ENCODE data around the gene SGMS1.

SGMS1 gene

DNA sequence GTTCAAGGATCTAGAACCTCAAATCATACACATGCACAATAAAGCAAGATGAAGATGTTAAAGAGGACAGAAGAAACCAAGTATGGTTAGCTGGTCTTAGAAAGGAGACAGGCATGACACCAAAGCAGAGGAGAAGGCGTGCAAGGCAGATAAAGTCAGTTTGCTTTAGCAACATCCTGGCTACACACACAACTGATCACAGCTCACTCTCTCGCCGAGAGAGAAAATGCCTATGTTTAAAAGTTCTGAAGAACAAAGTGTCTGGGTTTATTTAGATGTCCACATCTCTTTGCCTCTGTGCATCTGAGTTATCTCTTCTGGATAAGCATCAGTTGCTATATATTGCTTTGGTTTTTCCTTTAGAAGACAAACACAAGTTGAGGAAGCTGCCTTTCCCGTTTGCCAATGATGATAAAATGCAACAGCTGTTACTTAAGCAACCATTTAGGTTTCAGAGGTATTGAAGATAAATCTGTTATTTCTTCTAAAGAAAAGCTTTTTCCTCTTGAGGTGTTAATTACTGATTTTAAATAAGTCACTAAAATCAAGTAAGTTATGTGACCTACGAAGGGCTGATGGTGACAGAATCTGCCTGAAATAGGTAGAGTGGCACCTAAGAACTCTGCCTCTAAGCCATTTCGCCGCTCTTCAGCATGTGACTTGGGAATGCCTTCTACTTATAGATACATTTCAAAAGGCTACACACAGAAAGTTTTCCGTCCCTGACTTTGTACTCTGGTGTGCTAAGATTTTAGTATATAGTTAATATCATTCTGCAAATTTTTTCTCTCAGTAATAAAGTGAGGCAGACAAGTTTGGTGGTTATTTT lies 226.2 kb downstream of the SGMS1 start:
- DNase-seq (ENCODE audit: low read depth), result no peak

- DNase-seq (ENCODE audit: low read depth), result peak; percentile 24
Observed at GRCh38 chr10:50396491-50397311, 227.1 kb downstream of the SGMS1 start.

- DNase-seq (ENCODE audit: low read depth), result no peak
Observed at GRCh38 chr10:50395851-50396250, 227.9 kb downstream of the SGMS1 start.

DNA sequence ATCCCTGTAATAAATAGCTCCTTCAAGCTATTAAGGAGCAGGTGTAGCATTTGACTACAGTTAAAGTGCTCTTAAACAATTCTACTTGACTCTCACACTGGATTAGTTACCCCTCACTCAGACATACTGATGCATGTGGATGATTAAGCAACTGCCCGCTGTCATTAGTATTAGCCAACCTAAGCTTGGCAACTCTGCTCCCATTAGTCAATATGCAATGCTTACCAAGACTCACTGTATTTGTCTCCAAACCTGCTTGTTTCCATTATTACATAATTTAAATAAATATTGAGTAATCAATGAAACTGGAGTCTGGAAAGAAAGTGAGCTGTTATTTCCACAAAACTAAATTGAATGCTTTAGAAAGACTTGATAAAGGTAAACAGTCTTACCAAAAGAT lies 228.5 kb downstream of the SGMS1 start:
- peak; percentile 88 for DNase-seq (ENCODE audit: low read depth)

- DNase-seq (ENCODE audit: low read depth), result no peak
Observed at GRCh38 chr10:50394832-50395231, 228.9 kb downstream of the SGMS1 start.

DNA sequence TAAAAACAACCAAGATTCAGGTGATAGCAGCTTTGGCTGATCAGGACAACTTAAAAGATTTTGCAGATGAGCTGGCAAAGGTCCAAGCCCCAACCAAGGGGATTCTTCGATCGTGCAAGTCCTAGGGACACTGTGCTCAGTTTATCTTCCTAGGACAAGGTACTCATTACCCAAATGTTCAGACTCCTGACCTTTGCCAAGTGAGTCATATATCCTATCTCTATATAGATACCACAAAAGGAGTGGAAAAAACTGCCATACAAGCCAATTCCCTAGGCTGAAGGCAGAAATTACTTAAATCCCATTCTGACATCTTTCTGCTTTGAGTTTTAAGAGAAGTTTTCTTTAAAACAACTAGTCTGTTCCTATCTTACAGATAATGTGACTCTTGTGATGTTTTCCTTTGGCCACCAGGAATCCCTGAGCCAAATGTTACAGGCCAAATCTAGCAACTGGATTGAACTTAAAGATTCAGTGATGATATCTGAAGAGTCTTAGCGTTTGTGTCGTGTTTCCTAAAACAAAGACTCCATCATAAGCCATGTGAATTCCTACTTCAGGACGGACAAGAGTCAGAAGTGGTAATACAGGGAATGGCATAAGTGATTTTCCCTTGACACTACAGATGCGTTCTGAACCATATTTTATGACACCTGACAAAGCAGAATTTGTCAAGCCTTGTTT lies 229.8 kb downstream of the SGMS1 start:
- no peak for DNase-seq (ENCODE audit: low read depth)

GRCh38 chr10:50392966-50393718 lies 230.6 kb downstream of the SGMS1 start:
- no peak for DNase-seq (ENCODE audit: low read depth)

DNA sequence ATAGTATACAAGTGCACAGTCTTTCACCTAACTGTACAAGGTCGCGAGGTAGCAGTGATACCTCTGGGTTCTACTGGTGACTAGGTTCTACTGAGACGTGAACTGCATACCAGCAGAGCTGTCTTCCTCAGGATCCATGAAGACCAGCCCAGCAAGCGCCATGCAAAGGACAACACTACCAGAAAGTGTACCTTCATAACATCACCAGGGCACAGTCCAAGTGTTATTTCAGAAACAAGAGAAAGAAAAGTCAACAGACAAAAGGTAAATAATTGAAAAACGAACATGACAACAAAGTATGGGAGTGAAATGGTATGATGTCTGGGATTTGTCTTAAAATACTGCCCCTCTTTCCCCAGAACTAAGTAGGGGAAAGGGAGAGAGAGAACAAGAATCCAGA lies 231.3 kb downstream of the SGMS1 start:
- no peak for DNase-seq (ENCODE audit: low read depth)

DNA sequence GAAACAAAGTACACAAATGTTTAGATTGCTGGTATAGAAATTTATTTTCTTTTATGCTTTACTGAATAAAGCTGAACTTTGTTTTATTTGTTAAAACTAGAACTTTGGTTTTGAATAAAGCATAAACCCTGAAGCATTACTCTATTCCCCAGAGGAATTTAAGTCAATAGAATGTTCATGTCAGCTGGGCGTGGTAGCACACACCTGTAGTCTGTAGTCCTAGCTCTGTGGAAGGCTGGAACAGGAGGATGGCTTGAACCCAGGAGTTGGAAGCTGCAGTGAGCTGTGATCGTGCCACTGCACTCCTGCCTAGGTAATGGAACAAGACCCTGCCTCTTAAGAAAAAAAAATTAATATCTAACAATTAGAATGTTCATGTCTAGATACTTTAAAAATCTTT lies 233.5 kb downstream of the SGMS1 start:
- DNase-seq (ENCODE audit: low read depth), result no peak

DNA sequence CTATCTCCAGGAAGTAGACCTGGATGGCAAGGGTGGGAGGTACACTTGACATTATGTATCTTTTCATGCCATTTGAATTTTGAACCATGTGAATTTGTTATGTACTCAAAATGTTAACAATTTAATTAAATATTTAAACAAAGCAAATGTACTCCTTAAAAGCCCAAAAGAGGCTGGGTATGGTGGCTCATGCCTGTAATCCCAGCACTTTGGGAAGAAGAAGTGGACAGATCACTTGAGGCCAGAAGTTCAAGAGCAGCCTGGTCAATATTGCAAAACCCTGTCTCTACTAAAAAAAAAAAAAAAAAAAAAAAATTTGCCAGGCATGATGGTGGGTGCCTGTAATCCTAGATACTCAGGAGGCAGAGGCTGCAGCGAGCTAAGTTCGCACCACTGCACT lies 235.6 kb downstream of the SGMS1 start:
- DNase-seq (ENCODE audit: low read depth), result no peak

GRCh38 chr10:50387732-50388073 lies 236.1 kb downstream of the SGMS1 start:
- DNase-seq (ENCODE audit: low read depth), result no peak

DNA sequence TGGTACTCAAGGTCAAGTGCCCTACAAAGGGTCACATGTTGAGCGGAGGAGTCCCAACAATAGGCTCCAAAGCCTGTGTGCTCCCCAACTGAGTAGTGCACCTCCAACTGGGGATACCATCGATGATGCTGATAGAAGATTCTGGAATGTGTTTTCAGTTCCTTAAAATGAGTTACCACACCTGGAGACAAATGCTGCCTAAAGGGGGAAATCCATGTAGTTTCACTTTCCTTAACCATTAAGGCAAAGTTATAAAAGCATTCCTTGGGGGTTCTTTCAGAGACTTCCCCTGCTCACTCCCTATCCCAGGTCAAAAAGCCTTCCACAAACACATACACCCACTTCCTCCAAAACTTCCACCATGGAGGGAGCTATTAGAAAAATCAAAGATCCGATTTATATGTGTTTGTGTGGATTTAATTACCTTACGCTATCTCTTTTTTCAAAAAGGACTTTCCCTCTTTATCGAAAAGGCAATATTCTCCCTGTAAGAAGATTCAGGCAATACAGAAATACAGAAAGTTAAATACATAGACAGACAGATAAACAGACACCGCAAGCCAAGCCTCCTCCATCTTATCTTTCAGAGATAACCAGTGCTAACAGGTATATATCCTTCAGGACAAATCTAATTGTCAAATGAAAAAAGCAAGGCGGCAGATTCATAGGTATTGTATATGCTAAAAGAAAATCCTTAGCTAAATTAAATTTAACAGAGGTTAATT lies 236.6 kb downstream of the SGMS1 start:
- no peak for DNase-seq (ENCODE audit: low read depth)

- peak; percentile 71 for DNase-seq (ENCODE audit: low read depth)
Observed at GRCh38 chr10:50385624-50386023, 238.1 kb downstream of the SGMS1 start.

- no peak for DNase-seq (ENCODE audit: low read depth)
Observed at GRCh38 chr10:50384898-50385297, 238.9 kb downstream of the SGMS1 start.

- no peak for DNase-seq (ENCODE audit: low read depth)
Observed at GRCh38 chr10:50384238-50384637, 239.5 kb downstream of the SGMS1 start.

GRCh38 chr10:50382576-50383023 lies 241.2 kb downstream of the SGMS1 start:
- DNase-seq (ENCODE audit: low read depth), result no peak

- peak; percentile 31 for DNase-seq (ENCODE audit: low read depth)
Observed at GRCh38 chr10:50381642-50382041, 242.1 kb downstream of the SGMS1 start.

DNA sequence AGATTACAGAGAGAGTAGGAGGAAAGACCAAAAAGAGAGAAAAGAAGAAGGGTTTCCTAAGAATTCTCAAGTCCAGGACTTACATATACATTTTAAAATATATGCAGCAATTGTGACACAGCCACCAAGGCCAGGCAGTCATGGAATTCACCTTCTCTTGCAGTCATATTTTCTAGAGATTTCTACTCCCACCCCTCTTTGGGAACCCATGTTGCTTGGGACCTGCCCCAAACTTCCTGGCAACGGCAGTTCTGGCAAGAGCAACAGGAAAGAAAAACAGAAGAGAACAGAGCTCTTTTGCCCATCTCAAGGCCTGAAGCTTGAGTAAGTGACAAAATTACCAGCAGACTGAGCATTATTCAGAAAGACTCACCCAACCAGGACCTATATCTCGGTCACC lies 244.1 kb downstream of the SGMS1 start:
- no peak for DNase-seq (ENCODE audit: low read depth)

DNA sequence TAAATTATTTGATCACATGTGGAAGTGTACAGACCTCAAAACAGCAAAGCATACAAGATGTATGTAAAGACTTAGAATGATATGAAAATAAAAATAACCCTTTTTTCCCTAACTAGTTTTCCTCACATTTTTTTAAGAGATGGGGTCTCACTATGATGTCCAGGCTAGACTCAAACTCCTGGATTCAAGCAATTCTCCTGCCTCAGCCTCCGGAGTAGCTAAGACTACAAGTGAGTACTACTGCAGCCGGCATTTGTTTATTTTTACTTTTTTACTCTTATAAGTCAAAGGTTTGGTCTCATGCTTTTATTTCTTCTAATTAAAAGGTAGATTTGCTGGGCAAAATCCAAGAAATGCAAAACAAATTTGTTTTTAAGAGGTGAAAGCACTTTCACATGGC lies 248.0 kb downstream of the SGMS1 start:
- no peak for DNase-seq (ENCODE audit: low read depth)

- no peak for DNase-seq (ENCODE audit: low read depth)
Observed at GRCh38 chr10:50375051-50375452, 248.7 kb downstream of the SGMS1 start.

- DNase-seq (ENCODE audit: low read depth), result peak; percentile 34
Observed at GRCh38 chr10:50373821-50374501, 249.8 kb downstream of the SGMS1 start.
